Measurements from ENCODE around the gene CCL16. TPM values are rescaled to one million over a fixed set of nuclear protein-coding genes. Genes with fewer than 3 reads are reported as not detected.
"Not testable (repeated sequence)": the region's sequence is repeated elsewhere in the genome, so short reads cannot be mapped to it uniquely, and the experiment has no call there.

Gene CCL16
- total RNA-seq, 1 donor: not detected

DNA sequence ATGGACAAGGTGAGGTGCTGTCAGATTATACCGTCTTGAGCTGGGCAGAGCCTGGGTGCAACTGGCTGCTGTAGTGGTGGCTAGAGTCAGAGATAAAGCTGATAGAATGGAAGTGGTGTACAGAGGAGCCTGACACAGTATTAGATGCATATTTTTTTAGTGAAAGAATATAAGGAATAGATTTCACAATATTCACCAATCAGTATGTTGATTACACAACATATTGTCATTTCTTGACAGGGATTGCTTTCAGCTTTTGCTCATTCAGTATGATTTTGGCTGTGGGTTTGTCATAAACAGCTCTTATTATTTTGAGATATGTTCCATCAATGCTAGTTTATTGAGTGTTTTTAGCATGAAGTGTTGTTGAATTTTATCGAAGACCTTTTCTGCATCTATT, 38.1 kb upstream of the CCL16 start:
- DNase-seq (ENCODE audit: insufficient read length, low spot score, missing footprints): no peak
- no peaks in the 10 kb centered on the region for H3K79me2 ChIP-seq (ENCODE audit: insufficient read depth, low read length)
- no peak overlapping the region for H3K4me3 ChIP-seq (ENCODE audit: insufficient read depth, low read length)
- H3K36me3 ChIP-seq (ENCODE audit: insufficient read depth, low read length): no peaks in the 10 kb centered on the region
- no peaks in the 10 kb centered on the region for H3K4me1 ChIP-seq (ENCODE audit: insufficient read depth, low read length)
- H3K4me2 ChIP-seq (ENCODE audit: insufficient read depth, low read length): no peak overlapping the region
- no peaks in the 10 kb centered on the region for H4K20me1 ChIP-seq (ENCODE audit: insufficient read depth, low read length)
- no peaks in the 10 kb centered on the region for H3K9me3 ChIP-seq (ENCODE audit: low read depth, low read length)
- no peak overlapping the region for H2AFZ ChIP-seq (ENCODE audit: low read length)
- TF ChIP-seq, protein P1, sequence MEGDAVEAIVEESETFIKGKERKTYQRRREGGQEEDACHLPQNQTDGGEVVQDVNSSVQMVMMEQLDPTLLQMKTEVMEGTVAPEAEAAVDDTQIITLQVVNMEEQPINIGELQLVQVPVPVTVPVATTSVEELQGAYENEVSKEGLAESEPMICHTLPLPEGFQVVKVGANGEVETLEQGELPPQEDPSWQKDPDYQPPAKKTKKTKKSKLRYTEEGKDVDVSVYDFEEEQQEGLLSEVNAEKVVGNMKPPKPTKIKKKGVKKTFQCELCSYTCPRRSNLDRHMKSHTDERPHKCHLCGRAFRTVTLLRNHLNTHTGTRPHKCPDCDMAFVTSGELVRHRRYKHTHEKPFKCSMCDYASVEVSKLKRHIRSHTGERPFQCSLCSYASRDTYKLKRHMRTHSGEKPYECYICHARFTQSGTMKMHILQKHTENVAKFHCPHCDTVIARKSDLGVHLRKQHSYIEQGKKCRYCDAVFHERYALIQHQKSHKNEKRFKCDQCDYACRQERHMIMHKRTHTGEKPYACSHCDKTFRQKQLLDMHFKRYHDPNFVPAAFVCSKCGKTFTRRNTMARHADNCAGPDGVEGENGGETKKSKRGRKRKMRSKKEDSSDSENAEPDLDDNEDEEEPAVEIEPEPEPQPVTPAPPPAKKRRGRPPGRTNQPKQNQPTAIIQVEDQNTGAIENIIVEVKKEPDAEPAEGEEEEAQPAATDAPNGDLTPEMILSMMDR (IDR thresholded peaks at IDR 0.05; ENCODE audit: extremely low read depth, low read depth, low read length): no peak
- no peak overlapping the region for H3K27ac ChIP-seq (ENCODE audit: low read depth, low read length)
- H3K27me3 ChIP-seq (ENCODE audit: insufficient read depth, low read length): no peaks in the 10 kb centered on the region

DNA sequence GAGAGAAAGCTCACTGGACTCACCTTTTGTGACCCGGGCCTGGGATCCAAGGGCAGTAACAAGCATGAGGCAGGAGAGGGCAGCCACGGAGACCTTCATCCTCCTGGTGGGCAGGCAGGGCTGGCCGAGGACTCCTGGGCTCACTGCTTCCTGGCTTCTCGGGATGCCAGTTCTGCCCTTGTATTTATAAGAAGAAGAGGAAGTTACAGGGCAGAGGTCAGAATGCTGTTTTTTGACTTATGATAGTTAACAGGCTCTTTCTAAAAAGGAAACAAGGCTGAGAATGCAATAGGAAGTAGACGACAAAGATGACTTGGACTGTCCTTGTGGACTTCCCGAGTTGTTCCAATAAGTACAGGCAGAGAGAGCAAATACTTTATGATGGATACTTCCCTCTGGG, 36.5 kb upstream of the CCL16 start, which contains the start of gene CCL23:
CCL23 (minus strand) TSS at position 174 of the 400 bp plus-strand sequence; CDS start at position 99, 75 bp downstream.
- Histone ChIP-seq H3K4me3 (ENCODE audit: insufficient read depth, low read length) (no peak within 1 kb of the TSS), H3K27ac (ENCODE audit: low read depth, low read length) (no peak within 1 kb of the TSS), H2AFZ (ENCODE audit: low read length) (no peak within 1 kb of the TSS), H4K20me1 (ENCODE audit: insufficient read depth, low read length) (no peaks in the 10 kb centered on the region), H3K4me2 (ENCODE audit: insufficient read depth, low read length) (no peak within 1 kb of the TSS), H3K4me1 (ENCODE audit: insufficient read depth, low read length) (no peaks in the 10 kb centered on the region), H3K27me3 (ENCODE audit: insufficient read depth, low read length) (no peaks in the 10 kb centered on the region), H3K79me2 (ENCODE audit: insufficient read depth, low read length) (no peaks in the 10 kb centered on the region), H3K9me3 (ENCODE audit: low read depth, low read length) (no peaks in the 10 kb centered on the region), H3K36me3 (ENCODE audit: insufficient read depth, low read length) (no peaks in the 10 kb centered on the region)
- no peak for DNase-seq (ENCODE audit: insufficient read length, low spot score, missing footprints)
- TF ChIP-seq, protein P1 (IDR thresholded peaks at IDR 0.05; ENCODE audit: extremely low read depth, low read depth, low read length): no peak

DNA sequence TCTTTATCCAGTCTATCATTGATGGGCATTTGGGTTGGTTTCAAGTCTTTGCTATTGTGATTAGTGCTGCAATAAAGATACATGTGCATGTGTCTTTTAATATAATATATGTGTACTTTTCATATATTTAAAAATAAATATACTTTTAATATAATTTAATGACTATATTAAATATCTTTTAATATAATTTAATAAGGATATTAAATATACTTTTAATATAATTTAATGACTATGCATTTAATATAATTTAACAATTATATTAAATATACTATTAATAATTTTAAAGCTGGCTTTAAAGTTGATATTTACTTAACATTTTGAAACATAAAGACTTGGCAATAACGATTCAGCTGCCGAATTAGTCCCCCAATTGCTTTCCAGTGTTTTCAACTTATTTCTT, 35.3 kb upstream of the CCL16 start:
- no peak for DNase-seq (ENCODE audit: insufficient read length, low spot score, missing footprints)
- Histone ChIP-seq H3K27ac (ENCODE audit: low read depth, low read length) (no peak overlapping the region), H3K9me3 (ENCODE audit: low read depth, low read length) (no peaks in the 10 kb centered on the region), H3K4me3 (ENCODE audit: insufficient read depth, low read length) (no peak overlapping the region), H3K36me3 (ENCODE audit: insufficient read depth, low read length) (no peaks in the 10 kb centered on the region), H3K4me2 (ENCODE audit: insufficient read depth, low read length) (no peak overlapping the region), H2AFZ (ENCODE audit: low read length) (no peak overlapping the region), H4K20me1 (ENCODE audit: insufficient read depth, low read length) (no peaks in the 10 kb centered on the region), H3K4me1 (ENCODE audit: insufficient read depth, low read length) (no peaks in the 10 kb centered on the region), H3K79me2 (ENCODE audit: insufficient read depth, low read length) (no peaks in the 10 kb centered on the region), H3K27me3 (ENCODE audit: insufficient read depth, low read length) (peaks cover 2% of the 10 kb centered on the region)
- TF ChIP-seq, protein P1 (IDR thresholded peaks at IDR 0.05; ENCODE audit: extremely low read depth, low read depth, low read length): no peak

DNA sequence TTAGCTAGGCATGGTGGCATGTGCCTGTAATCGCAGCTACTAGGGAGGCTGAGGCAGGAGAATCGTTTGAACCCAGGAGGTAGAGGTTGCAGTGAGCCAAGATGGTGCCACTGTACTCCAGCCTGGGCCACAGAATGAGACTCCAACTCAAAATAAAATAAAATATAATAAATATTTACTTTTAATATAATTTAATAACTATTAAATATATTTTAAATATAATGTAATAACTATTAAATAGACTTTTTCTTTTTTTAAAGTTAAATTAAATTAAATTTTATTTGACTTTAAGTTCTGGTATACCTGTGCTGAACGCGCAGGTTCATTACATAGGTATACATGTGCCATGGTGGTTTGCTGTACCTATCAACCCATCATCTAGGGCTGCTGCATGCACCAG, 34.6 kb upstream of the CCL16 start:
- not testable (repeated sequence) for H4K20me1 ChIP-seq (ENCODE audit: insufficient read depth, low read length); H3K27me3 ChIP-seq (ENCODE audit: insufficient read depth, low read length); H3K4me1 ChIP-seq (ENCODE audit: insufficient read depth, low read length); H3K4me3 ChIP-seq (ENCODE audit: insufficient read depth, low read length); H3K79me2 ChIP-seq (ENCODE audit: insufficient read depth, low read length); H3K9me3 ChIP-seq (ENCODE audit: low read depth, low read length); DNase-seq (ENCODE audit: insufficient read length, low spot score, missing footprints); H2AFZ ChIP-seq (ENCODE audit: low read length); H3K36me3 ChIP-seq (ENCODE audit: insufficient read depth, low read length); H3K27ac ChIP-seq (ENCODE audit: low read depth, low read length); H3K4me2 ChIP-seq (ENCODE audit: insufficient read depth, low read length)
